H1 (cell line): ENCODE data around the gene BCO1. TPM values are rescaled to one million over a fixed set of nuclear protein-coding genes. Genes with fewer than 3 reads are reported as not detected.

Experiments
- CTCF ChIA-PET: fragments of 300-600 bp; sonication (Branson Sonifier 250); formaldehyde crosslinking; loops from one replicate; lab custom pipeline; 2021; ENCODE audit not compliant: partially characterized antibody; lab: Charles Lee
- POLR2A ChIA-PET: fragments of 300-600 bp; sonication (Branson Sonifier 250); formaldehyde crosslinking; loops from one replicate; lab custom pipeline; 2021; ENCODE audit warnings: inconsistent platforms; ENCODE audit not compliant: partially characterized antibody; lab: Charles Lee
- DNase-seq, 2 experiments: peaks; one replicate each; pipeline versions ENCODE4 v3.0.0 to v3.0.0-alpha.2; 2010 to 2022; ENCODE audit warnings: low spot score in 2 of 2, low read depth in 1 of 2, mixed read lengths in 1 of 2
- FAIRE-seq: peaks from 2 replicates; lab custom pipeline; 2011; peaks lifted over from hg19 to GRCh38; lab: Jason Lieb, UNC
- H2AFZ ChIP-seq: 2 replicates; pipeline ENCODE4 v1.8.1; 2012; ENCODE audit warnings: low read length, inconsistent platforms
- H2AK5ac ChIP-seq: 2 replicates; pipeline ENCODE4 v1.6.1; 2013; ENCODE audit warnings: low read depth, low read length
- H2BK120ac ChIP-seq: replicated peaks from 2 replicates; pipeline ENCODE3; 2013; ENCODE audit warnings: low read depth, low read length, inconsistent platforms
- H2BK12ac ChIP-seq: 2 replicates; pipeline ENCODE4 v1.6.1; 2013; ENCODE audit warnings: low read depth, low read length
- H2BK15ac ChIP-seq: 2 replicates; pipeline ENCODE4 v1.6.1; 2013; ENCODE audit warnings: low read length
- H2BK20ac ChIP-seq: 2 replicates; pipeline ENCODE4 v1.6.1; 2013; ENCODE audit warnings: low read length
- H2BK5ac ChIP-seq: 2 replicates; pipeline ENCODE4 v1.6.1; 2013; ENCODE audit warnings: low read depth, low read length
- H3K14ac ChIP-seq: 2 replicates; pipeline ENCODE4 v1.6.1; 2013; ENCODE audit warnings: inconsistent platforms; ENCODE audit not compliant: insufficient read length
- H3K18ac ChIP-seq: 2 replicates; pipeline ENCODE4 v1.6.1; 2013; ENCODE audit warnings: low read length; ENCODE audit errors: extremely low read depth
- H3K23ac ChIP-seq: 2 replicates; pipeline ENCODE4 v1.6.1; 2013; ENCODE audit warnings: inconsistent platforms; ENCODE audit not compliant: insufficient read length
- H3K23me2 ChIP-seq: 2 replicates; pipeline ENCODE4 v1.6.1; 2013; ENCODE audit warnings: low read depth, low read length
- H3K27ac ChIP-seq: 2 replicates; pipeline ENCODE4 v1.6.1; 2011; ENCODE audit warnings: low read depth, low read length, inconsistent platforms
- H3K27me3 ChIP-seq, 4 experiments: replicated peaks in 1 of 4; 1 replicate in 1 of 4; 2 replicates in 3 of 4; pipeline versions ENCODE4 v1.6.1 to v1.8.1; 2011 to 2013; ENCODE audit warnings: low read length in 3 of 4, mild to moderate bottlenecking in 3 of 4, inconsistent platforms in 2 of 4, mixed read lengths in 2 of 4, moderate library complexity in 1 of 4; ENCODE audit not compliant: control insufficient read depth in 3 of 4, insufficient read depth in 3 of 4; ENCODE audit errors: extremely low read depth in 1 of 4
- H3K36me3 ChIP-seq, 4 experiments: 2 replicates each; pipeline versions ENCODE4 v1.6.1 to v1.8.1; 2011 to 2013; ENCODE audit warnings: mild to moderate bottlenecking in 4 of 4, low read length in 3 of 4, moderate library complexity in 2 of 4, control low read depth in 1 of 4, inconsistent platforms in 1 of 4; ENCODE audit not compliant: insufficient read depth in 4 of 4, control insufficient read depth in 2 of 4
- H3K4ac ChIP-seq: replicated peaks from 2 replicates; pipeline ENCODE3; 2013; ENCODE audit warnings: low read length, low read depth, mixed read lengths, inconsistent platforms; ENCODE audit not compliant: insufficient read length
- H3K4me1 ChIP-seq, 4 experiments: replicated peaks in 1 of 4; 1 replicate in 1 of 4; 2 replicates in 3 of 4; pipeline versions ENCODE4 v1.6.1 to v1.8.1; 2011 to 2013; ENCODE audit warnings: low read length in 3 of 4, inconsistent platforms in 2 of 4, mixed read lengths in 1 of 4; ENCODE audit not compliant: insufficient read depth in 4 of 4, control insufficient read depth in 3 of 4
- H3K4me2 ChIP-seq, 2 experiments: 2 replicates each; pipeline versions ENCODE4 v1.6.1 to v1.8.1; 2011 to 2013; ENCODE audit warnings: low read depth in 2 of 2, low read length in 2 of 2, control low read depth in 1 of 2, inconsistent platforms in 1 of 2, mild to moderate bottlenecking in 1 of 2; ENCODE audit not compliant: insufficient read depth in 1 of 2
- H3K4me3 ChIP-seq, 4 experiments: fragments of 200-600, 300-600 bp in 1 of 4; sonication (generic), shearing (Covaris generic), sonication (Bioruptor Twin) in 1 of 4; 2 replicates each; pipeline versions ENCODE4 v1.5.1 to v1.8.1; 2011 to 2016; ENCODE audit warnings: low read length in 4 of 4, low read depth in 3 of 4, control low read depth in 2 of 4, inconsistent platforms in 2 of 4, mild to moderate bottlenecking in 2 of 4, mixed read lengths in 1 of 4, moderate library complexity in 1 of 4; ENCODE audit not compliant: insufficient read depth in 2 of 4; ENCODE audit errors: extremely low read depth in 1 of 4
- H3K56ac ChIP-seq: replicated peaks from 2 replicates; pipeline ENCODE3; 2013; ENCODE audit warnings: low read depth, mild to moderate bottlenecking, mixed read lengths, low read length, inconsistent platforms; ENCODE audit not compliant: insufficient read length
- H3K79me1 ChIP-seq: 2 replicates; pipeline ENCODE4 v1.6.1; 2013; ENCODE audit warnings: low read depth, low read length, control low read depth
- H3K79me2 ChIP-seq, 2 experiments: 2 replicates each; pipeline versions ENCODE4 v1.6.1 to v1.8.1; 2012 to 2013; ENCODE audit warnings: low read length in 2 of 2, mild to moderate bottlenecking in 2 of 2, inconsistent platforms in 1 of 2; ENCODE audit not compliant: insufficient read depth in 2 of 2, control insufficient read depth in 1 of 2
- H3K9ac ChIP-seq, 4 experiments: replicated peaks in 1 of 4; 1 replicate in 1 of 4; 2 replicates in 3 of 4; pipeline versions ENCODE4 v1.6.1 to v1.8.1; 2011 to 2013; ENCODE audit warnings: low read depth in 3 of 4, low read length in 3 of 4, control low read depth in 2 of 4, mild to moderate bottlenecking in 2 of 4, moderate library complexity in 2 of 4, inconsistent platforms in 1 of 4; ENCODE audit errors: extremely low read depth in 1 of 4
- H3K9me3 ChIP-seq, 2 experiments: 2 replicates each; pipeline versions ENCODE4 v1.6.1 to v1.8.1; 2012 to 2013; ENCODE audit warnings: mild to moderate bottlenecking in 2 of 2, moderate library complexity in 2 of 2, control low read depth in 1 of 2, inconsistent platforms in 1 of 2, low read depth in 1 of 2, low read length in 1 of 2, mixed read lengths in 1 of 2; ENCODE audit not compliant: insufficient read depth in 2 of 2
- H4K20me1 ChIP-seq, 2 experiments: replicated peaks in 1 of 2; 2 replicates each; pipeline versions ENCODE3 to v1.8.1; 2011 to 2013; ENCODE audit warnings: inconsistent platforms in 2 of 2, low read length in 2 of 2, mild to moderate bottlenecking in 1 of 2; ENCODE audit not compliant: insufficient read depth in 2 of 2, control insufficient read depth in 1 of 2
- H4K5ac ChIP-seq: 2 replicates; pipeline ENCODE4 v1.6.1; 2013; ENCODE audit warnings: low read length, low read depth, mixed read lengths, inconsistent platforms; ENCODE audit not compliant: insufficient read length
- H4K8ac ChIP-seq: 2 replicates; pipeline ENCODE4 v1.8.0; 2013; ENCODE audit warnings: mild to moderate bottlenecking, moderate library complexity, low read length, inconsistent platforms; ENCODE audit not compliant: insufficient read depth; ENCODE audit errors: extremely low read depth
- H4K91ac ChIP-seq: replicated peaks from 2 replicates; pipeline ENCODE3; 2013; ENCODE audit warnings: low read length, mixed read lengths, inconsistent platforms; ENCODE audit not compliant: insufficient read length
- CHD2 ChIP-seq: IDR thresholded peaks from 2 replicates; pipeline ENCODE4 v1.6.1; 2012; ENCODE audit warnings: low read length, improper control_type of control experiment
- GABPA ChIP-seq: IDR thresholded peaks from 2 replicates; pipeline ENCODE4 v1.6.1; 2011; ENCODE audit warnings: mild to moderate bottlenecking, low read length, moderate library complexity, borderline replicate concordance; ENCODE audit not compliant: insufficient read depth
- JUND ChIP-seq: IDR thresholded peaks from 2 replicates; pipeline ENCODE4 v1.6.1; 2011; ENCODE audit warnings: mild to moderate bottlenecking, improper control_type of control experiment, low read length
- KDM4A ChIP-seq: IDR thresholded peaks from one replicate; pipeline ENCODE4 v1.7.1; 2012; ENCODE audit warnings: low read depth, mild to moderate bottlenecking, moderate library complexity, low read length, inconsistent platforms; ENCODE audit not compliant: severe bottlenecking
- MAFK ChIP-seq: IDR thresholded peaks from 2 replicates; pipeline ENCODE4 v1.6.1; 2012; ENCODE audit warnings: low read depth, mild to moderate bottlenecking, improper control_type of control experiment, low read length
- POLR2A ChIP-seq, 2 experiments: IDR thresholded peaks; 1 replicate in 1 of 2; 2 replicates in 1 of 2; pipeline ENCODE4 v1.6.1; 2011; ENCODE audit warnings: low read depth in 2 of 2, low read length in 2 of 2, mild to moderate bottlenecking in 2 of 2; ENCODE audit errors: control extremely low read depth in 1 of 2
- RAD21 ChIP-seq, 2 experiments: IDR thresholded peaks in 1 of 2; conservative IDR thresholded peaks in 1 of 2; 2 replicates each; pipeline ENCODE4 v1.6.1; 2011; ENCODE audit warnings: low read depth in 2 of 2, low read length in 2 of 2, improper control_type of control experiment in 1 of 2, inconsistent platforms in 1 of 2, mild to moderate bottlenecking in 1 of 2, moderate library complexity in 1 of 2
- RBBP5 ChIP-seq: IDR thresholded peaks from 2 replicates; pipeline ENCODE4 v1.7.1; 2012; ENCODE audit warnings: low read depth, mild to moderate bottlenecking, inconsistent platforms, low read length, moderate library complexity, borderline replicate concordance
- SP1 ChIP-seq: IDR thresholded peaks from 2 replicates; pipeline ENCODE4 v1.6.1; 2011; ENCODE audit warnings: low read depth, low read length
- TCF12 ChIP-seq: IDR thresholded peaks from 2 replicates; pipeline ENCODE4 v1.6.1; 2011; ENCODE audit warnings: low read depth, mild to moderate bottlenecking, low read length
- YY1 ChIP-seq: IDR thresholded peaks from 2 replicates; pipeline ENCODE4 v1.6.1; 2011; ENCODE audit warnings: low read depth, mild to moderate bottlenecking, low read length
- WGBS, 2 experiments: shearing (Covaris generic) in 1 of 2; methylation state at CpG; one replicate each; pipeline versions ENCODE4 v1.1.6 to v1.1.7; 2013 to 2015; ENCODE audit warnings: low lambda C conversion rate in 2 of 2, mixed read lengths in 2 of 2, inconsistent platforms in 1 of 2, low coverage in 1 of 2, missing lambda C conversion rate in 1 of 2; ENCODE audit not compliant: insufficient replicate concordance in 2 of 2, insufficient coverage in 1 of 2, insufficient read length in 1 of 2; ENCODE audit errors: extremely low coverage in 1 of 2, missing lambda C conversion rate in 1 of 2; 5-methylcytosine and 5-hydroxymethylcytosine counted together
- polyA plus RNA-seq, 7 experiments: library from polyadenylated mRNA; depleted of rRNA in 3 of 7; stranded (reverse) in 5 of 7; unstranded in 2 of 7; fragments of >200 nt in 5 of 7; fragments of 200-250 nt in 2 of 7; gene quantifications; 1 replicate in 5 of 7; 2 replicates in 1 of 7; 4 replicates in 1 of 7; pipeline versions ENCODE4 v1.2.1 to v1.2.3, GENCODE V29; 2011 to 2013; ENCODE audit warnings: missing spikeins in 2 of 7, mixed read lengths in 2 of 7
- total RNA-seq: library from RNA; stranded (reverse); fragmentation: NEBNext Ultra II Directional; extraction: Animal tissue kit (Norgen Biotek cat#: 25700); gene quantifications from 2 replicates; pipeline ENCODE4 v1.2.1, GENCODE V29; 2021
- TF ChIP-seq, protein P1 (sequence below): IDR thresholded peaks from 2 replicates; pipeline ENCODE4 v1.6.1; 2012; ENCODE audit warnings: inconsistent platforms
- TF ChIP-seq, protein P2 (sequence below): IDR thresholded peaks from 2 replicates; pipeline ENCODE4 v1.6.1; 2011; ENCODE audit warnings: low read length, improper control_type of control experiment

Gene BCO1
- total and polyA plus RNA-seq, 2 of the 8 experiments (the other 6 are each of a cell fraction or from before 2014, with no cell fraction given), result 0.21 TPM; not detected in 1

DNA sequence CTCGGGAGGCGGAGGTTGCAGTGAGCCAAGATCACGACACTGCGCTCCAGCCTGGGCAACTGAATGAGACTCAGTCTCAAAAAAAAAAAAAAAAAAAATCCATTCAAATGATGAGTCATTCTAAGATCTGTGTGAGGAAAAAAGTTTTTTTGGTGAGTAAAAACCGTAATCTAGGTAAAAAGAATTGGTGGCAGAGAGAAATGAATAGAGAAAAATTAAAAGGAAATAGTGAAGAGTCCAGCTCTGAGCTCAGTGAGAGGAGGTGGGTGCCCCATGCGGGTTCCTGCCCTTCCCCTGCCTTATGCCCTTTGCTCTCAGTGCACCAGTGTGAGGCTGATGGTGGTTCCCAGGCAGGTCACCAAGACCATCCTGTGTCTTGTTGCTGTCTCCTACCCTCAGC lies 97.2 kb downstream of the BCO1 start:
- H3K27me3 ChIP-seq, result no peaks in the 10 kb centered on the region
- H3K9ac ChIP-seq, result no peak overlapping the region
- no peak overlapping the region for H2AFZ ChIP-seq
- DNase-seq, result no peak
- ChIA-PET CTCF (interaction anchor here (0.7 kb wide), 1 partner anchor 69 kb away, joined by 3 read pairs; no protein-coding TSS in a partner anchor), POLR2A (interaction anchor here (1.4 kb wide), 1 partner anchor 22 kb away, joined by 3 read pairs; no protein-coding TSS in a partner anchor)
- peaks cover 0 to 35% of the 10 kb centered on the region in 2 experiments; a peak in 2 of 4 replicates for H3K79me2 ChIP-seq
- H3K56ac ChIP-seq, result no peak overlapping the region
- no peak overlapping the region for H2BK120ac ChIP-seq
- H4K91ac ChIP-seq, result no peak overlapping the region
- peaks cover 0 to 4% of the 10 kb centered on the region in 2 experiments; a peak in 1 of 4 replicates for H3K9me3 ChIP-seq
- FAIRE-seq, result no peak
- peaks cover 3% of the 10 kb centered on the region; the same call in 1 of the 2 replicates for H3K79me1 ChIP-seq
- H3K4me2 ChIP-seq, result no peak overlapping the region
- 91 to 100% methylated on average over 1 to 5 of the region's 6 CpGs for WGBS, 2 experiments
- H4K8ac ChIP-seq, result no peak overlapping the region
- no peaks in the 10 kb centered on the region for H3K36me3 ChIP-seq
- H3K4me1 ChIP-seq, result no peaks in the 10 kb centered on the region
- no peak overlapping the region for H2BK5ac ChIP-seq
- H2AK5ac ChIP-seq, result no peak overlapping the region
- H3K23me2 ChIP-seq, result no peaks in the 10 kb centered on the region
- no peak overlapping the region for H3K4ac ChIP-seq
- no peak overlapping the region for H2BK20ac ChIP-seq
- H2BK15ac ChIP-seq, result no peak overlapping the region
- no peak overlapping the region for H3K14ac ChIP-seq
- no peak overlapping the region for H2BK12ac ChIP-seq
- H4K5ac ChIP-seq, result no peak overlapping the region
- H3K18ac ChIP-seq, result no peak overlapping the region
- no peak overlapping the region for H3K27ac ChIP-seq
- peaks cover 0 to 5% of the 10 kb centered on the region in 2 experiments for H4K20me1 ChIP-seq
- no peak overlapping the region for H3K23ac ChIP-seq
- no peak overlapping the region for H3K4me3 ChIP-seq
- no peak for TF ChIP-seq KDM4A
- no peak for TF ChIP-seq GABPA
- no peak for TF ChIP-seq CHD2
- no peak for TF ChIP-seq YY1
- TF ChIP-seq, protein P1, sequence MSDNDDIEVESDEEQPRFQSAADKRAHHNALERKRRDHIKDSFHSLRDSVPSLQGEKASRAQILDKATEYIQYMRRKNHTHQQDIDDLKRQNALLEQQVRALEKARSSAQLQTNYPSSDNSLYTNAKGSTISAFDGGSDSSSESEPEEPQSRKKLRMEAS, result no peak
- no peak for TF ChIP-seq SP1
- TF ChIP-seq MAFK, result no peak
- TF ChIP-seq JUND, result no peak
- TF ChIP-seq TCF12, result no peak
- no peak for TF ChIP-seq RAD21 (IDR thresholded peaks at IDR 0.05 in 1 of 2, conservative IDR thresholded peaks at IDR 0.05 in 1 of 2; ENCODE audit: low read depth in 2 of 2, low read length in 2 of 2)
- TF ChIP-seq, protein P2, sequence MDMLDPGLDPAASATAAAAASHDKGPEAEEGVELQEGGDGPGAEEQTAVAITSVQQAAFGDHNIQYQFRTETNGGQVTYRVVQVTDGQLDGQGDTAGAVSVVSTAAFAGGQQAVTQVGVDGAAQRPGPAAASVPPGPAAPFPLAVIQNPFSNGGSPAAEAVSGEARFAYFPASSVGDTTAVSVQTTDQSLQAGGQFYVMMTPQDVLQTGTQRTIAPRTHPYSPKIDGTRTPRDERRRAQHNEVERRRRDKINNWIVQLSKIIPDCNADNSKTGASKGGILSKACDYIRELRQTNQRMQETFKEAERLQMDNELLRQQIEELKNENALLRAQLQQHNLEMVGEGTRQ, result no peak
- no peak for TF ChIP-seq POLR2A (IDR thresholded peaks at IDR 0.05; ENCODE audit: control extremely low read depth in 1 of 2, low read depth in 2 of 2, low read length in 2 of 2)
- no peak for TF ChIP-seq RBBP5
